Liver (tissue), 9 donors: ENCODE data around the gene POLH. TPM values are rescaled to one million over a fixed set of nuclear protein-coding genes. Genes with fewer than 3 reads are reported as not detected.

Experiments used
- DNase-seq: peaks from one replicate; pipeline ENCODE4 v3.0.0-alpha.2; 2017; ENCODE audit warnings: low spot score
- H3K27ac ChIP-seq, 2 donors: one replicate each; pipeline ENCODE4 v1.7.0; 2013; ENCODE audit warnings: inconsistent platforms in 2 of 2, low read length in 2 of 2, control low read depth in 1 of 2, low read depth in 1 of 2, mild to moderate bottlenecking in 1 of 2
- H3K27me3 ChIP-seq, 4 donors: one replicate each; pipeline versions ENCODE4 v1.6.1 to v1.7.0; 2013; ENCODE audit warnings: low read length in 3 of 4, inconsistent platforms in 1 of 4, mild to moderate bottlenecking in 1 of 4, moderate library complexity in 1 of 4; ENCODE audit not compliant: control insufficient read depth in 4 of 4, insufficient read depth in 4 of 4
- H3K36me3 ChIP-seq, 4 donors: one replicate each; pipeline versions ENCODE4 v1.6.1 to v1.7.0; 2013; ENCODE audit warnings: low read length in 3 of 4, mild to moderate bottlenecking in 3 of 4, low read depth in 1 of 4, moderate library complexity in 1 of 4; ENCODE audit not compliant: control insufficient read depth in 4 of 4, insufficient read depth in 3 of 4
- H3K4me1 ChIP-seq, 4 donors: one replicate each; pipeline versions ENCODE4 v1.6.1 to v1.7.0; 2013; ENCODE audit warnings: low read length in 3 of 4, mild to moderate bottlenecking in 3 of 4, moderate library complexity in 1 of 4; ENCODE audit not compliant: control insufficient read depth in 4 of 4, insufficient read depth in 4 of 4
- H3K4me3 ChIP-seq, 3 donors: one replicate each; pipeline versions ENCODE4 v1.6.1 to v1.7.0; 2013; ENCODE audit warnings: low read length in 3 of 3, control low read depth in 1 of 3, low read depth in 1 of 3, mild to moderate bottlenecking in 1 of 3
- H3K9ac ChIP-seq, 2 donors: one replicate each; pipeline ENCODE4 v1.7.0; 2013; ENCODE audit warnings: low read length in 2 of 2, mild to moderate bottlenecking in 2 of 2, moderate library complexity in 2 of 2, control low read depth in 1 of 2, low read depth in 1 of 2
- H3K9me3 ChIP-seq, 4 donors: one replicate each; pipeline versions ENCODE4 v1.6.1 to v1.7.0; 2013; ENCODE audit warnings: low read length in 3 of 4; ENCODE audit not compliant: control insufficient read depth in 4 of 4
- CTCF ChIP-seq: fragments of 150-350 bp; IDR thresholded peaks from 2 replicates; pipeline ENCODE4 v1.5.1; 2017; ENCODE audit warnings: improper control_type of control experiment, low read depth, low read length; ENCODE audit not compliant: missing input control
- EGR1 ChIP-seq, 2 donors: IDR thresholded peaks; 2 replicates each; pipeline ENCODE4 v1.6.1; 2016 to 2018; ENCODE audit warnings: antibody characterized with exemption in 2 of 2, low read depth in 2 of 2
- FOXA1 ChIP-seq: IDR thresholded peaks from 2 replicates; pipeline ENCODE4 v1.6.1; 2016; ENCODE audit warnings: antibody characterized with exemption
- FOXA2 ChIP-seq: IDR thresholded peaks from 2 replicates; pipeline ENCODE4 v1.6.1; 2016; ENCODE audit warnings: antibody characterized with exemption
- GABPA ChIP-seq, 2 donors: IDR thresholded peaks in 1 of 2; conservative IDR thresholded peaks in 1 of 2; 2 replicates each; pipeline ENCODE4 v1.6.1; 2016; ENCODE audit warnings: antibody characterized with exemption in 2 of 2, mild to moderate bottlenecking in 1 of 2, moderate library complexity in 1 of 2
- HNF4A ChIP-seq, 2 donors: conservative IDR thresholded peaks; 2 replicates each; pipeline ENCODE4 v1.6.1; 2016; ENCODE audit warnings: antibody characterized with exemption in 2 of 2, mild to moderate bottlenecking in 2 of 2
- HNF4G ChIP-seq: IDR thresholded peaks from 2 replicates; pipeline ENCODE4 v1.6.1; 2016; ENCODE audit warnings: antibody characterized with exemption
- JUND ChIP-seq, 2 donors: IDR thresholded peaks; 2 replicates each; pipeline ENCODE4 v1.6.1; 2016; ENCODE audit warnings: antibody characterized with exemption in 2 of 2
- MAX ChIP-seq: IDR thresholded peaks from 2 replicates; pipeline ENCODE4 v1.6.1; 2016; ENCODE audit warnings: antibody characterized with exemption
- NR2F2 ChIP-seq: IDR thresholded peaks from 2 replicates; pipeline ENCODE4 v1.6.1; 2016; ENCODE audit warnings: antibody characterized with exemption
- RAD21 ChIP-seq, 2 donors: IDR thresholded peaks; 2 replicates each; pipeline ENCODE4 v1.6.1; 2016; ENCODE audit warnings: antibody characterized with exemption in 2 of 2, mild to moderate bottlenecking in 2 of 2
- REST ChIP-seq: IDR thresholded peaks from 2 replicates; pipeline ENCODE4 v1.6.1; 2016; ENCODE audit warnings: antibody characterized with exemption, mild to moderate bottlenecking
- SP1 ChIP-seq: IDR thresholded peaks from 2 replicates; pipeline ENCODE4 v1.6.1; 2018; ENCODE audit warnings: antibody characterized with exemption, mild to moderate bottlenecking
- YY1 ChIP-seq: IDR thresholded peaks from 2 replicates; pipeline ENCODE4 v1.6.1; 2016; ENCODE audit warnings: antibody characterized with exemption, mild to moderate bottlenecking
- WGBS: extraction: QIAGEN DNeasy Blood & Tissue Kit; methylation state at CpG from one replicate; pipeline ENCODE4 v1.1.7; 2013; 5-methylcytosine and 5-hydroxymethylcytosine counted together
- polyA plus RNA-seq, 2 donors: library from polyadenylated mRNA; stranded (reverse) in 1 of 2; unstranded in 1 of 2; fragments of 200-250 nt in 1 of 2; fragments of >200 nt in 1 of 2; fragmentation: Nextera tagmentation in 1 of 2; extraction: Ambion mirVana in 1 of 2; gene quantifications; one replicate each; pipeline versions ENCODE4 v1.2.1 to v1.2.3, GENCODE V29; 2013 to 2015
- total RNA-seq, 2 donors: library from RNA; depleted of rRNA; stranded (reverse); fragments of >200 nt; gene quantifications; one replicate each; pipeline ENCODE4 v1.2.3, GENCODE V29; 2014
- TF ChIP-seq, protein P1 (sequence below): IDR thresholded peaks from 2 replicates; pipeline ENCODE4 v1.6.1; 2016; ENCODE audit warnings: antibody characterized with exemption
- TF ChIP-seq, protein P2 (sequence below): IDR thresholded peaks from 2 replicates; pipeline ENCODE4 v1.6.1; 2016; ENCODE audit warnings: antibody characterized with exemption
- donor health status: healthy.
- donor health status: healthy.
- donor health status: healthy.
- donor health status: healthy.
- donor health status: healthy.

The POLH gene
- total and polyA plus RNA-seq, 4 donors = 1.9 to 7.5 (median 4.7) TPM

DNA sequence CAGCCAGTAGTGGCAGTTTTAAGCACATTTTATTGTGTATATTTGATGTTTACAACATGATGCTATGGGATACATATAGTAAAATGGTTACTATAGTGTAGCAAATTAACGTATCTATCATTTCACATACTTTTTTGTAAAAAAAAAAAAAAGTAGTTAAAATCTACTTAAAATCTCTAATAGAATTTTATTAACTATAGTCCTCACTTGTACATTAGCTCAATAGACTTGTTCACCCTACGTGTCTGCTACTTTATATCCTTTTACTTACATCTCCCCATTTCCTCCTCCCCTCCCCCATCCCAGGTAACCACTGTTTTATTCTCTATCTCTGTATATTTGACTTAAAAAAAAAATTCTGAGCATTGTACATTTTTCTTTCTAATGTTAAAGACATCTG lies 30.0 kb downstream of the POLH start:
- Histone ChIP-seq H3K27me3 (no peaks in the 10 kb centered on the region), H3K36me3 (peaks cover 7 to 20% (median 18%) of the 10 kb centered on the region in 4 donors), H3K9ac (no peak overlapping the region), H3K9me3 (no peaks in the 10 kb centered on the region), H3K27ac (no peak overlapping the region), H3K4me3 (no peak overlapping the region), H3K4me1 (no peaks in the 10 kb centered on the region)
- no peak for DNase-seq
- 94% methylated on average over 2 of the region's 2 CpGs for WGBS
- TF ChIP-seq JUND (IDR thresholded peaks at IDR 0.05) (no peak), NR2F2 (no peak), MAX (no peak), CTCF (no peak), FOXA1 (no peak), EGR1 (IDR thresholded peaks at IDR 0.05; ENCODE audit: low read depth in 2 of 2) (no peak), HNF4A (conservative IDR thresholded peaks at IDR 0.05) (no peak), HNF4G (no peak), SP1 (no peak), REST (no peak), FOXA2 (no peak), GABPA (IDR thresholded peaks at IDR 0.05 in 1 of 2, conservative IDR thresholded peaks at IDR 0.05 in 1 of 2) (no peak)
- TF ChIP-seq, protein P1, sequence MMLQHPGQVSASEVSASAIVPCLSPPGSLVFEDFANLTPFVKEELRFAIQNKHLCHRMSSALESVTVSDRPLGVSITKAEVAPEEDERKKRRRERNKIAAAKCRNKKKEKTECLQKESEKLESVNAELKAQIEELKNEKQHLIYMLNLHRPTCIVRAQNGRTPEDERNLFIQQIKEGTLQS = no peak
- TF ChIP-seq, protein P2, sequence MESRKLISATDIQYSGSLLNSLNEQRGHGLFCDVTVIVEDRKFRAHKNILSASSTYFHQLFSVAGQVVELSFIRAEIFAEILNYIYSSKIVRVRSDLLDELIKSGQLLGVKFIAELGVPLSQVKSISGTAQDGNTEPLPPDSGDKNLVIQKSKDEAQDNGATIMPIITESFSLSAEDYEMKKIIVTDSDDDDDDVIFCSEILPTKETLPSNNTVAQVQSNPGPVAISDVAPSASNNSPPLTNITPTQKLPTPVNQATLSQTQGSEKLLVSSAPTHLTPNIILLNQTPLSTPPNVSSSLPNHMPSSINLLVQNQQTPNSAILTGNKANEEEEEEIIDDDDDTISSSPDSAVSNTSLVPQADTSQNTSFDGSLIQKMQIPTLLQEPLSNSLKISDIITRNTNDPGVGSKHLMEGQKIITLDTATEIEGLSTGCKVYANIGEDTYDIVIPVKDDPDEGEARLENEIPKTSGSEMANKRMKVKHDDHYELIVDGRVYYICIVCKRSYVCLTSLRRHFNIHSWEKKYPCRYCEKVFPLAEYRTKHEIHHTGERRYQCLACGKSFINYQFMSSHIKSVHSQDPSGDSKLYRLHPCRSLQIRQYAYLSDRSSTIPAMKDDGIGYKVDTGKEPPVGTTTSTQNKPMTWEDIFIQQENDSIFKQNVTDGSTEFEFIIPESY = no peak

GRCh38 chr6:43608310-43608763 lies 32.4 kb downstream of the POLH start:
- Histone ChIP-seq H3K9me3 (no peaks in the 10 kb centered on the region), H3K36me3 (peaks cover 4 to 16% (median 13%) of the 10 kb centered on the region in 4 donors), H3K27me3 (no peaks in the 10 kb centered on the region), H3K9ac (no peak overlapping the region), H3K27ac (no peak overlapping the region), H3K4me3 (no peak overlapping the region), H3K4me1 (no peaks in the 10 kb centered on the region)
- DNase-seq = peak; percentile 75
- TF ChIP-seq HNF4G = no peak
- no peak for TF ChIP-seq NR2F2
- no peak for TF ChIP-seq JUND (IDR thresholded peaks at IDR 0.05)
- TF ChIP-seq YY1 = no peak
- TF ChIP-seq, protein P2 = no peak
- peak; percentile 71 to 83 for TF ChIP-seq RAD21 (IDR thresholded peaks at IDR 0.05)
- no peak for TF ChIP-seq FOXA2
- peak; percentile 76 for TF ChIP-seq CTCF
- no peak for TF ChIP-seq HNF4A (conservative IDR thresholded peaks at IDR 0.05)
- no peak for TF ChIP-seq FOXA1
- no peak for TF ChIP-seq EGR1 (IDR thresholded peaks at IDR 0.05; ENCODE audit: low read depth in 2 of 2)
- no peak for TF ChIP-seq SP1
- TF ChIP-seq, protein P1 = no peak
- TF ChIP-seq MAX = no peak
- 9% methylated on average over 5 of the region's 5 CpGs for WGBS
